Effector CD4-positive, alpha-beta T cell (primary cell): ENCODE measurements around the gene PEX14.

Source experiments
- DNase-seq: peaks from one replicate; pipeline ENCODE4 v3.0.0-alpha.2; 2020

Gene PEX14

GRCh38 chr1:10623686-10624145, 149.0 kb downstream of the PEX14 start:
- no peak for DNase-seq

GRCh38 chr1:10624256-10625050, 149.7 kb downstream of the PEX14 start:
- DNase-seq: no peak

DNA sequence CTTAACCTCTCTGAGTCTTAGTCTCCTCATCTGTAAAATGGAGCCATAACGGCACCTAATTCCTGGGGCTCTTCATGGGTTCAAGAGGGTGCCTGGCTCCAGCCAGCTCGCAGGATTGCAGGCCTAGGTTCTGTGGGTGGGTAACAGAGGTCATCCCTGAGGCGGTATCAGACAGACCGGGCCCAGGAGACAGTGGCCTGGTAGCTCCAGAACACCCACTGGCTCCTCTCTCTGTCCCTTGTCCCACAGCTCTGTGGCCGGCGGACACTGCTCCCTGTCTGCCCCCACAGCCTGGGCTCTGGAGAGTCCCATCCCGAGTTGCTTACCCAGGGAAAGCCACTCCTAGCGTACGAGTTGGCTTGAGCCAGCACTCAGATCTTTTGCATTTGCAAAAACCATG, 150.3 kb downstream of the PEX14 start:
- DNase-seq: no peak

DNA sequence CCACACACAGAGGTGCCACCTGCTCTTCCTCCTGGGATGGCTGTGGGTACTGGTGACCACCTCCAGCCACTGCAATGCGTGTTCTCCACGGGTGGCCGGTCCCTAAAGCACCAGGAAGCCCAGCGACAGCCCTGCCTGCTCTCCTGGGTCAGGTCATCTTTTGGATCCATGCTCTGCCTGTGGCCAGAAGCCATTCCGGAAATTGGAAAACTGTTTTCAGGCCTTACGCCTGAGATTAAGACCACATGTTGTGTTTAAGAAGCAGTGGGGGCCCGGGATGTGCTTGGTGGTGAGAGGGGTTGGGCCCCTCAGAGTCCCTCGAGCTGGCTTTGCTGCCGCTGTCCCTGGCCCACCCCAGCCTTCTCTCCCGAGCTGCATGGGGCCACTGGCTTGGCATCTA, 150.8 kb downstream of the PEX14 start:
- DNase-seq: no peak

GRCh38 chr1:10626131-10626731, 151.5 kb downstream of the PEX14 start:
- no peak for DNase-seq

DNA sequence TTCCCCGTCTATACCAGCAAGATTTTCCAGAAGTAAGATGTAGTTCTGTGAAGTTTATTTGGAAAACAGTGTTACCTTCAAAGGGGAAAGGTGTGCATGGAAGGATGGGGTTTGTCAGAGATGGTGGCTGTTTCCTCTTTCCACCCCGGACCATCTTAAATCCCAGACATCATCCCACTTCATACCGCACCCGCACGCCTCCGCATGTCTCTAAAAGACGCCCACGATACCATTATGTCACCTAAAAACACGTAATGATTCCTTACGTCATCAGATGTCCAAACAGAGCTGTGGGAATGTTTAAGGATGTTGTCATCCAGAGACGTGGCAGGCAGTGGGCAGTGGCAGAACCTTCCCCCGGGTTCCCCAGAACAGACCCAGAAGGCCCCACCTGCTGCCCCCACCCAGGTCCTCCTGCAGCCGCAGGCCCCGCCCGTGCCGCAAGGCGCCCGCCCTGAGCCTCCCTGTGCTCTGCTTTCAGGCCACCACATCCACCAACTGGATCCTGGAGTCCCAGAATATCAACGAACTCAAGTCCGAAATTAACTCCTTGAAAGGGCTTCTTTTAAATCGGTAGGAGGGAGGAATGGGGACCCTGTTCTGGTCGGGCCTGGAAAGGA, 152.2 kb downstream of the PEX14 start:
- DNase-seq: no peak

DNA sequence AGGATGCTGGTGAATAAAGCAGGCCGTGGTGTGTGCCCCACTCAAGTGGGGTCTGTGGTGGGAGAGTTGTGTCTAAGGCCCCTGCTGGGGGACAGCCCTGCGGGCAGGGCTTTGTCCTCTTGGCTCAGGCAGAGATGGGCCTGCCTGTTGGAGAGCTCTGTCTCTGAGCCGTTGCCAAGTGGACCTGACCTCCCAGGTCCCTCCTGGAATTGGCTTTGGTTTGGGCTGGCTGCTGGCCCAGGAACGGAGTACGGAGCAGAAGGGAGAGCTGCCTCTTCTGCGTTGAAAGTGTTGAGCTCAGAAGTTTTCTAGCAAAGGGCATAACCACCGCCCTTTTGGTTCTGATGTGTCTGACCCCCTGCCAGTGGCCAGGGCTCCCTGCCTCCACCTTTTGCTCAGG, 153.9 kb downstream of the PEX14 start:
- no peak for DNase-seq

GRCh38 chr1:10629091-10629815, 154.5 kb downstream of the PEX14 start:
- DNase-seq: no peak

DNA sequence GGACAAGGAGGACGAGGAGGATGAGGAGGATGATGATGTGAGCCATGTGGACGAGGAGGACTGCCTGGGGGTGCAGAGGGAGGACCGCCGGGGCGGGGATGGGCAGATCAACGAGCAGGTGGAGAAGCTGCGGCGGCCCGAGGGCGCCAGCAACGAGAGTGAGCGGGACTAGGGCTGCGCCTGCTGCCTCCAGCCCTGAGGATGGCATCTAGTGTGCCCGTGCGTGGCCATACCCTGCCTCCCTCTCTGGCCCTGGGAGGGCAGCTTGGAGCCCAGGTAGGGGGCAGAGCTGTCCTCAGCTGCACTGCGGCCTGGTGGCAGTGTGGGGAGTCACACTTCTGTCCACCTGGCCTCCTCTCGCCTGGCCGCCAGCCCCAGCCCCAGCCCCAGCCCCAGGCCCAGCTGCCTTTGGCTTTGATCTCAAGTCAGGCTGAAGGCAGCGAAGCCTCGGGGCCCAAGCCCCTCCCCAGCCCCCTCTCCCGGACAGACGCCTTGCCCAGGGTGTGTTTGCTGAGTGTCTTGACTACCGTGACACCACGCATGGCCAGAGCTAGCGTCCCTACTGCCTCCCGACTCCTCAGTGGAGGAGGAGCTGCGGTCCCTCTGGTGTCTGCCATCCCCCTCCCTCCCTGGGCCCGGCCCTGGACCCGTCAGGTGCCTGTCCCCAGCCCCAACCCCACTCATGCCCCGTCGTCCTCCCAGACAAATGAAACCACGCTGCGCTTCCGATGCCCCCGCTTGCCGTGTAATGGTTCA, 155.2 kb downstream of the PEX14 start:
- no peak for DNase-seq

- no peak for DNase-seq
Observed at GRCh38 chr1:10630661-10631120, 155.9 kb downstream of the PEX14 start.

DNA sequence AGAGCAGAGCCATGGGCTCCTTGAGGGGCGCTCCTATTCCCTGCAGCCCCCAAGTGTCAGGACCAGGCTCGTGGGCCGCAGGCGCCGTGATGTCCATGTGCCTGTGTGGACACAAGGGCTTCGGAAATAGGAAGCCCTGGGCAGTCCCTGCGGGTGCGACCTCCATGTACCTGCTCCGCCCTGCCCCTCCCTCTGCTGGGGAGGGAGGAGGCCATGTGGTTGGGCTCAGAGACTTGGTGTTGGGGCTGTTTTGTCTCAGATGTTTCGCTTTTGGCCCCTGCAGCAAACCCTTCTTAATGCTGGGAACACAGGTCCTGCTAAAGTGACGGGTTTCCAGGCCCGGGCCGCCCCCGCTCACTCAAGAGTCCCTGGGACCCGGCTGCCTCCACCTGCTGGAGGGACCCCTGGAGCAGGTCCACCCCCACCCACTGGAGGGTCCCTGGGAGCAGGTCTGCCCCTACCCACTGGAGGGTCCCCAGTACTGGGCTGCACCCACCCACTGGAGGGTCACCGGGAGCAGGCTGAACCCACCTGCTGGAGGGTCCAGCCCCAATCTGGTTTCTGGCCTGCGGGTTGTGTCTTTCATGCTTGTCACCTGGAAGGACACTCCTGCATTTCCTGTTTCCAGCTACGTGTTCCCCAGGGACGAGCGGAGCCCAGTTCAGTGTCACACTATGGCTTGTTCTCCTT, 156.5 kb downstream of the PEX14 start:
- no peak for DNase-seq

DNA sequence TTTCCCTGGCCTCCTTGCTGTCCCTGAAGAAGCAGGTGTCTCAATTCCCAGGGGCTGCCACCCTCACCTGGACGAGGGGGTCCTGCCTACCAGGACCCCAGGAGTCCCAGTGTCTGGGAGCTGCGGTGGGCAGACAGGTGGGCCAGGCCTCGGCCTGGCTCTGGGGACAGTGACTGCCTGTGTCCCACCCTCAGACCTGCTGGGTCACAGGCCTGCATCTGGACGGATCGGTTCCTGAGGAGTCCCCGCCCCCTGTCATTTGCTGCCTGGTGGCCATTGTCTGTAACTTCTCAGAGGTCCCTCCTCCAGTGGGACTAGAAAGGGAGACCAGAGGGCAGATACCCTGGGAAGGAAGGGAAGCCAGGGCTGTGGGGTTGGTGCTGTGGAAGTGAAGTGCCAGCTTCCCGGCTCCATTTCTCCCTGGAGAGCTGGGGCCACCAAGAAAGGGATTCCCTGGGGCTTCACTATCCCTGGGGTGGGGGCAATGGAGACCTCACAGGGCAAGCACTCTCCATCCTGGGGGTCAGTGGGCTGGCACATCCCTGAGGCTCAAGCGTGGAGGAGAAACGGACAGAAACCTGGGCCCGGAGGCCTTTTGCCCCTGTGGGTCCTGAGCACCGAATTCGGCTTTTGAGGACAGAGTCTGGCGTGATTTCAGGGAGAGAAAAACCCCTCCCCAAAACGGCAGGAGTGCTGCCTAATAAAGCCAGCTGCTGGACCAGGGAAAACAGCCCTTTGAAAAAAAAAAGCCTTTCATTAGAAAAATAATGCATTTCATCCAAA, 157.3 kb downstream of the PEX14 start:
- DNase-seq: no peak

DNA sequence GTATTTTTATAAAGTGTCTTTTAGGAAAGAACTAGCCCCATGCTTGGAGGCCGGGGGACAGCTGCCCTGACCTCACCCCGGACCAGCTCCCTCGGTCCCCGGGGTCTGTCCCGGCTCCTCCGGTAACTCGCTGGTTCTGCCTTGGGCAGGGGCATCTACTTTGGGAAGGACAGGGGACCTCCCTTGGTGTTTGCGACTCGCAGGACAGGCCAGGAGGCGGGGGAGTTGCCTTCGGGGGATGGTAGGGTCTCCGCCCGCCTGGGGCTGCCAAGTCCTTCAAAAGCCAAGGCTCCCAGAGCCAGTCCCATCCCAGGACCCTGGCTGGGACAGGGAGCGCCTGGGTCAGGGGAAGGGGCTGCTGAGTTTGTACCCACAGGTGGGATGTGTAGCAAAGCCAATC, 157.9 kb downstream of the PEX14 start:
- DNase-seq: no peak

DNA sequence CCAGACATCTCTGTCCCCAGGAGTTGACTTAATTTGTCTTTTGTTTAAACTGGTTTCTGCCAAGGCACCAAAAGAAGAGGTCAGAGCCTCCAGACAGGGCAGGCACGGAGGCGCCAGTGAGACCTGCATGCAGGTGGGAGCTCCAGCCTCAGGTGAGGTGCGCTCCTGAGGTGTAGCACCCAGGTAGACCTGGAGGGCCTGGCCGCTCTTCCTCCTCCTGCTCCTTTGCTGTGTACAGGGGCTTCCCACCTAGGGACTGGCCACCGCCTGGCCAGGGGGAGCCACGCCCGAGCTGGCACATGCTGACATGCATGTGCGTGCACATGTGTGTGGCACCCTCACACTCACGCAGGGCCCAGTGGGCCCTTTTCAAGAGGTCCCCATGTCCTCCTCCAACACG, 158.7 kb downstream of the PEX14 start:
- no peak for DNase-seq

- DNase-seq: no peak
Observed at GRCh38 chr1:10634075-10634427, 159.3 kb downstream of the PEX14 start.

DNA sequence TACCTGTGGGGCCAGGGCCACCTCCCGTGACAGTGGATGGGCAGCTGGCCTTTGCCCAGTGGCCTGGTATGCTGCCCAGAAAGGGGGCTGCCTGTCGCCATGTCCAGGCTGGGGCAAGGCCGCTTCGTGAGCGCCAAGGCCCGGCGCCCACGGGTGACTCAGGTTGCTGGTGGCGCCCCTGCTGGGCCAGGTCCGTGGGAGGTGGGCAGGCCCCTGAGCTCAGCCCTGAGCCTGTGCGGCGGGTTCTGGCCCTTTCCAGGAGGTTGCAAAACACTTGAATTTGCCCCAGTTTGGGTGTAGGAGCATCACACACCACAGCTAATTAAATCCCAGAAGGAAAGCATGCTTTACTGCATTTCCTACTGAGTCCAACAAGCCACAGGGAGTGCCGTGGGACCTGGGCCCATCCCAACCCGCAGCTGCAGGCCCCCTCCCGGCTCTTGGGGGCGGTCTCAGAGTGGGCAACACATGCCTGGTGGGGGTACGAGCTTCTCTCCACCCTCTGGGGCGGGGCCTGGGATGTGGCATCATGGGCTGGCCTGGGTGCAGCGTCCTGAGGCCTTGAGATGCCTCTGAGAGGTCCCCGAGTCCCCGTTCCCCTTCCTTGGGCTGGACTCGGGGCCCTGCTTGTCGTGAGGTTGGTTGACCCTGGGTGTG, 159.8 kb downstream of the PEX14 start:
- no peak for DNase-seq

- no peak for DNase-seq
Observed at GRCh38 chr1:10635085-10635896, 160.5 kb downstream of the PEX14 start.

DNA sequence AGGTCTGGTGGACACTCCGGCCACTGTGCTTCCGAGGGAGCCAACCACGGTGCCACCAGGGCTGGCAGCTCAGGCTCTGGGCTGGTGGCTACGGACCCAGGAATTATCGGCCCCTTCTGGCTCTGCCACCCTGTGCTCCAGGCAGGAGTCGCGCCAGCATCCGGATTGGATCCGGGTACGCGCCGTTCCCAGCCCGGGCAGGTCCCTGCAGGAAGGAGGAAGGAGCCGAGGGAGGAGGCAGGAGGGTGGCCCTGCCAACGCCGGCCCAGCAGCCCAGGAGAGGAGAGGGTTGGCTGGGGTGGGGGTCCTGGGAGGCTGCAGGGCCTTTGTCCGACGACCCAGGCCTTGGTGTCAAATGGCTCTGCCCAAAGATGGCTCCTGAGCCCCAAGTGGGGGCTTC, 161.2 kb downstream of the PEX14 start:
- DNase-seq: no peak

DNA sequence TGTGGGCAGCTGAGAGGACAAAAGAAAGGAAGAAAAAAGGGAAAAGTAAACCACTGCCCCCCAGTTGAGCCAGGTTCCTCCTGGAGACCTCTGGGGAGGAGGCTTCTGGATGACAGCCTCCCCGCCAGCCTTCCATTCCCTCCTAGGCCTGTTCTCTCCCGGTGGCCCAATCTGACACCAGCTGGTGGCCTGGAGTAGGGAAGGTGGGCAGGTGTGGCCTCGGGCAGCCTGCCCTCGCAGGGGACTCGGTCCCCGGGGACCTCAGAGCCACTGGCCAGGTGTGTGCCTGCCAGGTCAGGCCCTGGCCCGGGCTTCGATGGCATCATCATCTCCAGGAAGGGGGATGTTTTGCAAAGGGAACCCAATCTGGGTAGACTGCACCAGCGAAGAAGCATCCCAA, 162.7 kb downstream of the PEX14 start:
- no peak for DNase-seq
